HG03460 (cell line): ENCODE measurements around the gene PLCB1.

ENCODE experiments used
- ATAC-seq: cut with Tn5 transposase; IDR thresholded peaks from one replicate; pipeline ENCODE4 v1.9.1; 2021; ENCODE audit not compliant: unreplicated experiment

PLCB1 gene

GRCh38 chr20:8242066-8242465 is 110.0 kb downstream of the PLCB1 start:
- no peak for ATAC-seq

DNA sequence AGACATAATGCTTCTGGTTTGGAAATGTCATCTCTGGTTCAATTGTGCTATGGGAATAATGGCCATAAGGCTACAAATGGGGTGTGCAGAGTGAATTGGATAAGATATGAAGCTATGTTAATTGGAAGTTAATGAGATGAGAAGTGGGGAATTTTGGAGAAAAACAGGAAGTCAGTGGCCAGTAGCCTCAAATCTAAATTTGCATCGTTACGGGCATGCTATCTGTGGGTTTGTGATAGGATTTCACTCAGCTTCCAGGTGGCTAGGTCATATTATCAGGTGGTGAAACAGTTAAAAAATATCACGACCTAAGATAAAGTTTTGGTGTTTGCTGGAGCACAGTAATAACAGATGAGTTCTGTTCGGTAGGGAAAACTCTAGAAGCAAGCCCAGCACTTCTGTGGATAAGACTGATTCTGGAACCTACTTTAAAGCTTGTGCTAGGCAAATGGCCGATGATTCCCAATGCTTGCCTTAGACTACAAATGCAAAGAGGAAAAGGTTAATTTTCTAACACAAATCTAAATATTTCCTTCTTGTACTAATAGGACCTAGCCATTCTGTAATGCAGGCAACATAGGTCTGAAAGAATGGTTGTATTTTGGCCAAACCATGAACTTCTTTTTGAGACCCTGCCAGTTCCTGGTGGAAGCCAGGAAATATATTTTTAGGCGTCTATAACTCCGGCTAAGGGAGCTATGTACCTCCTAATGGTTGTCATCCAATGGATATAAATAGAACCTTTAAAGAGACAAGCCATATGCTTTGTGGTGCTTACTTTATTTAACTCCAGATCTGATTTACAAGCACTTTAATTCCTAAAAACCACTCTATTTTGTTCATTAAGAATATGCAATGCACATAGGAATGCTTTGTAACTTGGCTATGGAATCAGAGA is 111.0 kb downstream of the PLCB1 start:
- no peak for ATAC-seq

- ATAC-seq: no peak
These were observed 112.6 kb downstream of the PLCB1 start for GRCh38 chr20:8244637-8245036.

DNA sequence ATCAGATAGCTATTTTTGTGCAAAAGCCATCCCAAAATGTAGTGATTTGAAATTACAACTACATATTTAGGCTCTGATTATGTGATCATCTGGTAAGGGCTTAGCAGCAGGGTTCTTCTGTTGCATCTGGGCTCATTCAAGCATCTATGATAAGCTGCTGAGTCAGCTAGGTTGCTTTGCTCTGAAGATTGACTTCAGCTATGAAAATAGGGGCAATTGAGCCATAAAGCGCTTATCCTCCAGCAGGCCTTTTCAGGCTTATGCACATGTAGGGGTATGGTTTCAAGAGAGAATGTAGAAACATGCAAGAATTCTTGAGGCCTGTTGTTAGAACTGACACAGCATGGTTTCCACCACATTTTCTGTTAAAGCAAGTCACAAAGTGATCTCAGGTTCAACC is 114.1 kb downstream of the PLCB1 start:
- ATAC-seq: no peak

GRCh38 chr20:8246716-8247115 is 114.7 kb downstream of the PLCB1 start:
- no peak for ATAC-seq

DNA sequence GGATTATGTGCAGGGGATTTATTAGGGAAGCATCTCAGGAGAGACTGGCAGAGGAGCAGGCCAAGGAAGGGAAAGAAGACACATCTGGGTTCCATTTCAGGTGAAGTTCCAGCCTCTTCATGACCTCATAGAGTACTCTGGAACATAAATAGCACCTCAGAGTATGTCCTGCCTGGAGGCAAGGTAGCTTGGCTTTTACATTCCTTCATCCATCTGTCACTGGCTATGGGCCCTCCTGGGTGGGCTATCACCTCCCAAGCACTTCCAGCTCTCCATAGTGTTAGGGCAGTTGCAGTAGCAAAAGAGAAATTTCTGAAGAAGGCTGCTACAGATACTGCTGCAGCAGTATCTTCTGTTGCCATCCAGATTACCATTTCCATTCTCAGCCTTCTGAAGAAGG is 116.0 kb downstream of the PLCB1 start:
- no peak for ATAC-seq

- ATAC-seq: no peak
These were observed 117.6 kb downstream of the PLCB1 start for GRCh38 chr20:8249634-8250033.

DNA sequence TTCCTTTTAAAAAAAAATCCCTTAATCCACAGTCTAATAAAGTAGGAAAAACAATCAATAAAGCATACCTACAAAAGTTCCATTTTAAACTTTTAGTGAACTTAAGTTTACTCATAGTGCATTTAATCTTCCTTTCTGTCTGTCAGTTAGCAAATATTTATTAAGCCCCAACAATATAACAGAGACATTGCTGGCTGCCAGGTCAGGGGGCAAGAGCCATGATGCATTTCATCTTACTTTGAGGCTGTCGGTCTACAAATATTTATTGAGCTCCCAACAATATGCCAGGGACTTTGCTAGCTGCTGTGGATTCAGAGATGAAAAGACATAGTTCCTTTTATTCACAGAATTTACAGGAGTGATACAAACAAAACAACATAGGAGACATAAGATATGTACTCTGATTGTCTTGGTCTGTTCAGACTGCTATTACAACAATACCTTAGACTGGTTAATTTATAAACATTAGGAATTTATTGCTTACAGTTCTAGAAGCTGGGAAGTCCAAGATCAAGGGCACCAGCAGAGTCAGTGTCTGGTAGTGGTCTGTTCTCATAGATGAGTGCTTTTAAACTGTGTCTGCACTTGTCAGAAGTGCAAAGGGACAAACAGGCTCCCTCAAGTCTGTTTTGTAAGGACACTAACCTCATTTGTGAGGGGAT is 118.6 kb downstream of the PLCB1 start:
- ATAC-seq: no peak

- ATAC-seq: no peak
These were observed 119.1 kb downstream of the PLCB1 start for GRCh38 chr20:8251201-8251575.

DNA sequence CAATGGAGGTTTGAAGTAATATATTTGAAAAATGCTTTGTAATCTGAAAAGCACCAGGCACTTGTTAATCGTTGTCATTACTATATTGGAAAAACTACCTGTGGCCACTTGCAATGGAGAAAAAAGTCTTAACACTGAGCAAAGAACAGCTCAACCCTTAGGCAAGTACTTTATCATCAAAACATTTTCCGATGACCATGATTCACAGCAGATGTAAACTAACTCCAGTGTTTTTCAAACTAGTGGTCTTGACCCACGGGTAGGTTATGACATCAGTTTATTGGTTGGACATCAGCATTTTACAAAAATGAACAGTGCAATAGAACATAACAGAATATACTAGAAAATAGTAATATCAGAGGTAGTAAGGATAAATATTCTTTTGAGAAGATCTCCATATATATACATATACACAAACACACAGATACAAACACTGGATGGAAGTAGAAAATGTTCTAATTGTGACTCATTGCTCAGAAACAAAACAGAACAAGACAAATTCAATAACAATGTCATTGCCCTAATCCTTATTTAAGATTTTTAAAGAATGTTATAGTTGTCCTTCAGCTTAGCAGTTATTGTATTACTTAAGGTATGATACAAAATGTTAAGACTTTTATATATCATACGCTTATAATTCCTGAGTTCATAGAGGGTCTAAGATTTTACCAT is 123.0 kb downstream of the PLCB1 start:
- ATAC-seq: no peak

GRCh38 chr20:8255945-8256632 is 124.0 kb downstream of the PLCB1 start:
- no peak for ATAC-seq

DNA sequence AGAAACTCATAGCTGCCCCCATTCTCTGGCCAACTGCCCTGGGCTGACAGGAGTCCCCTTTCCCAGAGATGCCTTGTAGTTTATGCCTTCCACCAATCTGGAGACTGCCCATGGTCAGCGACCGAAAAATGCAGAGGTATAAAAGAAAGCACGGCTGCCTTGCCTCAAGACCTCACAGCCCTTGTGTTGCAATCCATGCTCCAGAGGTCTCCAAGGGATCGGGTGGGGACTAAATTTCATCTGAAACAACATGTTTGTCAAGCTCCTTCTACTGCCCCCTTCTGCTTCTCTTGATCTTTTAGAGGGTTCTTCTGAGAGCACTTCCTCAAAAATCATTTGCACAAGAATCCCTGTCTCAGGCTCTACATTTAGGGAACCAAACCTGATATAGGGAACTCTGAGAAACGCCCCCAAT is 128.8 kb downstream of the PLCB1 start:
- no peak for ATAC-seq

DNA sequence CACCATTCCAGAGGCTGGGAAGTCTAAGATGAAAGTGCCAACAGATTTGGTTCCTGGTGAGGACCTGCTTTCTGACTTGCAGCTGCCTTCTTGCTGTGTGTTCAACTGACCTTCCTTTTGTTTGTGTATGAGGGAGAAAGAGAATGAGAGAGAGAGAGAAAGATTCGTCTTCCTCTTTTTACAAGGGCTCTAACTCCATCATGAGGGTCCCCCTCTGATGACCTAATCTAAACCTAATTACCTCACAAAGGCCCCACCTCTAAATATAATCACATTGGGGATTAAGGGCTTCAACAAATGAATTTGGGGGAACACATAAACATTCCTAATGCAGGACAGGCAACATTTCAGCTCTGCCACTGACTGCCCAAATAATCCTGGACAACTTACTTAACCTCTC is 130.7 kb downstream of the PLCB1 start:
- no peak for ATAC-seq

- ATAC-seq: no peak
These were observed 133.5 kb downstream of the PLCB1 start for GRCh38 chr20:8265588-8265987.

- no peak for ATAC-seq
These were observed 134.9 kb downstream of the PLCB1 start for GRCh38 chr20:8267009-8267408.

- no peak for ATAC-seq
These were observed 139.7 kb downstream of the PLCB1 start for GRCh38 chr20:8271727-8272126.

DNA sequence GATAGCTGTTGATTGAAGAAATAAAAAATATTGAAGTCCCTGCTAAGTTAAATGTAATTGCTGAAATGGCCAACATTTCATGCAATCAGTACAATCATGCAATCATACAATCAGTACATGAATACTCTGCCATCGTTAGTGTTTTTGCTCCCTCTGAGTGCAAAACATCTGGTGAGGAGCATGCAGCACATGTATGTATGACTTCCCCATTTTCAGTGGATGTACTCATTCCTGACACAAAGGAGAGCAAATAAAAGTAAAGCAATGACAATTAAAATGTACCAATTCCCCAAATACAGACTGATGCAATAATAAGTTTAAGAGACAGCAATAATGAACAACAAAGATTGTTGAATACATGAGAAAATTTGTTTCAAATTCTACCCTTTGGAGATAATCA is 140.7 kb downstream of the PLCB1 start:
- ATAC-seq: no peak

- no peak for ATAC-seq
These were observed 152.8 kb downstream of the PLCB1 start for GRCh38 chr20:8284902-8285301.

- no peak for ATAC-seq
These were observed 155.3 kb downstream of the PLCB1 start for GRCh38 chr20:8287340-8287739.

DNA sequence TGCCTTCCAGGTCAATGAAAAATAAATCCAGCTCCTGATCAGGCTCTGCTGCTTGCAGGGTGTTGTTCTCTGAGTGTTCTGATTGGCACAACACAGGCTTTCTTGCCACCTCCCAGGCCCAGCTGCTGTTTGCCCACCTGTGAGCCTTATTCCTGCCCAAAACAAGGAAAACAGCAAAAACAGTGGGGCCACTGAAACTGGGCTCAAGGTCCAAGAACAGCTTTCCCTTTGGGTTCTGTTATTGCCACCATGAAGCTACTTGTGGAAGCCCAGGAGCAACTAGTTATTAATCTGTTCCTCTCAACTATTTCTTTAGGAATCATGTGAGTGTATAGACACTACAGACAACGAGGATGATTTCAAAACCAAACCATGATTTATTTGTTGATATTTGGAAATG is 159.1 kb downstream of the PLCB1 start:
- ATAC-seq: no peak

DNA sequence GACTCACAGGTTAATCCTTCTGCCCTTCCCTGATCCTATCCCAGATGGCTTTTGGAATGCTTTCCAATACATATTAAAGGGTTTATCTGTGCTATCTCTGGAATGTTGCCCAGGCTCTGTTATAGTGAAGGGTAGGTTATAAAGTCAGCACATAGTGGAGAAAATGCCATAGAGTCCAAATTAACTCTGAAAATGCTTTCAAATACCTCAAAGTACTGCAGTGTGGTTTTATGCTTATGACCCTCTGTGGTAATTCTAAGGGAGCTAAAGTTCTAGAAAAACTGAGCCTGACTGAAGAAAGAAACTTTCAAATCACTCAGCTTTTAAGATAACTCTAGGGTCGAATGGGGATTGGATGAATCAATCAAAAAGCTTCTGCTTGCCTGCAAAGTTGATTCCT is 159.8 kb downstream of the PLCB1 start:
- ATAC-seq: no peak
